A673 (cell line): ENCODE results near the gene HDAC3.

Experiments
- EZH2 ChIP-seq: fragments of 200-600 bp; sonication (generic); IDR thresholded peaks from 2 replicates; pipeline ENCODE4 v1.6.1; 2017; ENCODE audit warnings: borderline replicate concordance, low read depth, mild to moderate bottlenecking, mixed read lengths, antibody characterized with exemption, low read length; ENCODE audit not compliant: poor library complexity, severe bottlenecking
- TF ChIP-seq, protein P1 (sequence below): fragments of 300-800, 200-600 bp; sonication (generic); conservative IDR thresholded peaks from 2 replicates; pipeline ENCODE4 v1.5.1; 2017; ENCODE audit warnings: low read depth, mild to moderate bottlenecking, antibody characterized with exemption, low read length, moderate library complexity, mixed read lengths

DNA sequence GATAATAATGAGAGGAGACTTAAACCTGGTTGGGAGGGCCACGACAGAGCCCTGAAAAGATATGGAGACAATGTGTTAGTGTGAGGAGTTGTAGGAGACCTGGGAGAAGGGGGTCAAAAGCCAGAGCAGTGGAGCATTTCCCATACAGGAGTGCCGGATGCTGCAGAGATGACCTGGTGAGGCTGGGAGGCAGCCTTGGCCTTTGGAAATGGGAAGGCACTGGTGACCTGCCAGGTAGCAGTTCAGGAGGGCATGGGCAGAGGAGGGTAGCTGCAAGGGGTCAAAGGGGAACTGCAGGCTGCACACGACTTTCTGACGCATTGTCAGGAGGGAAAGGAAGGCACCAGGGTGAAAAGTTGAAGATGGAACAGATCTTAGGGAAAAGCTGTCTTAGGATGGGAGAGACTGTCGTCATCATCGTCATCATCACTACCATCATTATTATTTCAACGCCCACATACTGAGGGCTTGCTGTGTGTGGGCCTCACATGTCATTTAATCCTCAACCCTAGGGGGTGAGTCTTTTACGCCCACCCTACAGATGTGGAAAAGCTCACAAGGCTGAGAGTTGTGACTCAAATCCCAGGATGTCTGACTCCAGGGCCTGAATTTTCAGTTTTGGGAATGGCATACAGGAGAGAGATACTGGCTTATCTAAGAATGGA lies 32.1 kb upstream of the HDAC3 start:
- TF ChIP-seq, protein P1, sequence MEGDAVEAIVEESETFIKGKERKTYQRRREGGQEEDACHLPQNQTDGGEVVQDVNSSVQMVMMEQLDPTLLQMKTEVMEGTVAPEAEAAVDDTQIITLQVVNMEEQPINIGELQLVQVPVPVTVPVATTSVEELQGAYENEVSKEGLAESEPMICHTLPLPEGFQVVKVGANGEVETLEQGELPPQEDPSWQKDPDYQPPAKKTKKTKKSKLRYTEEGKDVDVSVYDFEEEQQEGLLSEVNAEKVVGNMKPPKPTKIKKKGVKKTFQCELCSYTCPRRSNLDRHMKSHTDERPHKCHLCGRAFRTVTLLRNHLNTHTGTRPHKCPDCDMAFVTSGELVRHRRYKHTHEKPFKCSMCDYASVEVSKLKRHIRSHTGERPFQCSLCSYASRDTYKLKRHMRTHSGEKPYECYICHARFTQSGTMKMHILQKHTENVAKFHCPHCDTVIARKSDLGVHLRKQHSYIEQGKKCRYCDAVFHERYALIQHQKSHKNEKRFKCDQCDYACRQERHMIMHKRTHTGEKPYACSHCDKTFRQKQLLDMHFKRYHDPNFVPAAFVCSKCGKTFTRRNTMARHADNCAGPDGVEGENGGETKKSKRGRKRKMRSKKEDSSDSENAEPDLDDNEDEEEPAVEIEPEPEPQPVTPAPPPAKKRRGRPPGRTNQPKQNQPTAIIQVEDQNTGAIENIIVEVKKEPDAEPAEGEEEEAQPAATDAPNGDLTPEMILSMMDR = no peak
- no peak for TF ChIP-seq EZH2
